GM18870 (cell line): ENCODE results near the gene MYB.
"Not testable (repeated sequence)": the region's sequence is repeated elsewhere in the genome, so short reads cannot be mapped to it uniquely, and the experiment has no call there.

Source experiments
- ATAC-seq: cut with Tn5 transposase; IDR thresholded peaks from one replicate; pipeline ENCODE4 v1.9.1; 2021; ENCODE audit warnings: moderate library complexity; ENCODE audit not compliant: unreplicated experiment

Gene MYB

GRCh38 chr6:135163440-135163738 is 17.7 kb upstream of the MYB start:
- ATAC-seq = peak; percentile 76

GRCh38 chr6:135164387-135164786 is 16.7 kb upstream of the MYB start:
- not testable (repeated sequence) for ATAC-seq

GRCh38 chr6:135165031-135165430 is 16.1 kb upstream of the MYB start:
- ATAC-seq = no peak

- no peak for ATAC-seq
Measured at GRCh38 chr6:135166515-135166914, 14.6 kb upstream of the MYB start.

- ATAC-seq = no peak
Measured at GRCh38 chr6:135167617-135168016, 13.5 kb upstream of the MYB start.

GRCh38 chr6:135168766-135169165 is 12.3 kb upstream of the MYB start:
- ATAC-seq = no peak

GRCh38 chr6:135170238-135170637 is 10.9 kb upstream of the MYB start:
- ATAC-seq = peak; percentile 26

- ATAC-seq = peak; percentile 61
Measured at GRCh38 chr6:135170849-135171248, 10.3 kb upstream of the MYB start.

- no peak for ATAC-seq
Measured at GRCh38 chr6:135173242-135173988, 7.7 kb upstream of the MYB start.

- no peak for ATAC-seq
Measured at GRCh38 chr6:135173989-135174484, 7.1 kb upstream of the MYB start.

GRCh38 chr6:135176058-135176457 is 5.0 kb upstream of the MYB start:
- no peak for ATAC-seq

- ATAC-seq = no peak
Measured at GRCh38 chr6:135176464-135176863, 4.6 kb upstream of the MYB start.

GRCh38 chr6:135179372-135179771 is 1.7 kb upstream of the MYB start:
- no peak for ATAC-seq

- ATAC-seq = no peak
Measured at GRCh38 chr6:135179920-135180541, 1.1 kb upstream of the MYB start.

GRCh38 chr6:135181333-135182070 is 394 bp downstream of the MYB start:
- no peak for ATAC-seq

- ATAC-seq = peak; percentile 2
Measured at GRCh38 chr6:135182071-135183001, 1.2 kb downstream of the MYB start.

- ATAC-seq = peak; percentile 52
Measured at GRCh38 chr6:135183002-135183531, 2.0 kb downstream of the MYB start.

- ATAC-seq = peak; percentile 39
Measured at GRCh38 chr6:135183532-135184440, 2.7 kb downstream of the MYB start.

GRCh38 chr6:135185483-135185882 is 4.4 kb downstream of the MYB start:
- no peak for ATAC-seq

GRCh38 chr6:135186255-135186654 is 5.1 kb downstream of the MYB start:
- ATAC-seq = no peak
